ENCODE measurements around the gene PKDREJ.

PKDREJ gene

GRCh38 chr22:46238541-46238940, 24.6 kb downstream of the PKDREJ start:
- DNase-seq = no peak

DNA sequence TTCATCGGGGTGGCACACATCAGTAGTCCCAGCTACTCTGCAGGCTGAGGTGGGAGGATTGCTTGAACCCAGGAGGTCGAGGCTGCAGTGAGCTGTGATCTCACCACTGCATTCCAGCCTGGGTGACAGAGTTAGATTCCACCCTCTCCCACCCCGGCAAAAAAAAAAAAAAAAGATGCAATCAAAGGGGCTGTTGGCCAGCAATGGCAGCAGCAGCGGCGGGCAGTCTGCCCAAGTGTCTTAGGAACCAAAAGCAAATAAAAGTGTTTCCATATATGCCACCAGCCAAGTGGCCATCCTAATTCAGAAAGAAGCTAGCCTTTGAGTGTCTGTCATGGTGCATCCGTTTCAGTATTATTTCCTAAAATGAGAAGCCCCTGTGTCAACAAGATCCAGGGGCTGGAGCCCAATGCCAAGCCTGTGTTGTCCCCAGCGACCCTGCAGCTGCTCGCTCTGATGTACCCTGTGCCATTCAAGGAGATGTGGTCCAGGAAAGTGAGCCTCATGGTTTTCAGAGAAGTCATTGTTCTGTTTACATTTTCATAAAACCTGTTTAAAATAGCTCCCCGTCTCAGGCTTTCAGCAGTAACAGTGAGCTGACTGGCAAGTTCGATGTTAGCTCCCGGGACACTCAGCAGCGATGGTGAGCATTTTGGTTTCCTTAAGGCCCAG, 25.6 kb downstream of the PKDREJ start:
- no peak for DNase-seq

- no peak for DNase-seq
These were observed 28.2 kb downstream of the PKDREJ start for GRCh38 chr22:46234969-46235368.

GRCh38 chr22:46233231-46233630, 29.9 kb downstream of the PKDREJ start:
- no peak for DNase-seq

GRCh38 chr22:46230262-46230901, 32.8 kb downstream of the PKDREJ start:
- DNase-seq = no peak

- no peak for DNase-seq
These were observed 33.4 kb downstream of the PKDREJ start for GRCh38 chr22:46229701-46230100.

DNA sequence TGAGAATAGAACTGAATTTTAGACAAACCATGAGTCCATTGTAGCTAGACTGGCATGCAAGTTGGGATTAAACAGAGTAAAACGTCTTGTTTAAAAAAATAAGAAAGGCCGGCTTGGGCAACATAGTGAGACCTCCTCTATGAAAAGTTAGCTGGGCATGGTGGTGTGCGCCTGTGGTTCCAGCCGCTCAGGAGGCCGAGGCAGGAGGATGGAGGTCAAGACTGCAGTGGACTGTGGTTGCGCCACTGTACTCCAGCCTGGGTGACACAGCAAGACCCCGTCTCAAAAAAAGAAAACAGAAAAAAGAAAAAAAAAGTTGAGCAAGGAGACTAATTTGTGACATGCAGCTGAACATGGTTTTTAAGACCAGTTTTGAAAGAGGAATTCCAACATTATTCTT, 36.6 kb downstream of the PKDREJ start:
- DNase-seq = no peak

DNA sequence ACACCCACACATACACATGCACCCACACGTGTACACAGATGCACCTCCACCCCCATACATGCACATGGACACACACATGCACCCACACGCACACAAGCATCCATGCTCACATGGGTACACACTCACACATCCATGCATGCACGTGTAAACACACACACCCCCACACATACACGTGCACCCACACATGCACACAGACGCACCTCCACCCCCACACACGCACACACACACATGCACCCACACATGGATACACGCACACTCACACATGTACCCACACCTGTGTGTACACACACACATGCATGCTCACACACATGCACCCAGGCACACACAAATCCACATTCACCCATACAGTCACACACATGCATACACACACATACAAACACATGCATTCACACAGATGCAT, 37.5 kb downstream of the PKDREJ start:
- no peak for DNase-seq

DNA sequence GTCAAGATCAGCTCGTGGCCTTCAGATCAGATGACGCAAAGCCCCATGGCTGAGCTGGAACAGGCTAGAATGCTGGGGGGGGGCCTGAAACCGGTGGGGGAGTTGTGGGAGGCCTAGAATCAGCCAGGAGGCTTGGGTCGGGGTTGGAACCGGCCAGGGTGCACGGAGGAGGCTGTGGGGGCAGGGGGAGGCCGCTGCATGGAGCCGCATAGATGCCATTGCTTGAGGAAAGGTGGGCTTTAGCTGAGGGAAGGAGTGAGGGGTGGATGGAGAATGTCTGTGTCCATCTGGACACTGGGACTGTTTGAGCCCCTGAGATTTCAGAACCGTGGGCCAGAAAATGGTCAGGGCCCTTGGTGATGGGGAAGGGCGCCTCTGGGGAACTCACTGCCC, 38.2 kb downstream of the PKDREJ start:
- DNase-seq = no peak

DNA sequence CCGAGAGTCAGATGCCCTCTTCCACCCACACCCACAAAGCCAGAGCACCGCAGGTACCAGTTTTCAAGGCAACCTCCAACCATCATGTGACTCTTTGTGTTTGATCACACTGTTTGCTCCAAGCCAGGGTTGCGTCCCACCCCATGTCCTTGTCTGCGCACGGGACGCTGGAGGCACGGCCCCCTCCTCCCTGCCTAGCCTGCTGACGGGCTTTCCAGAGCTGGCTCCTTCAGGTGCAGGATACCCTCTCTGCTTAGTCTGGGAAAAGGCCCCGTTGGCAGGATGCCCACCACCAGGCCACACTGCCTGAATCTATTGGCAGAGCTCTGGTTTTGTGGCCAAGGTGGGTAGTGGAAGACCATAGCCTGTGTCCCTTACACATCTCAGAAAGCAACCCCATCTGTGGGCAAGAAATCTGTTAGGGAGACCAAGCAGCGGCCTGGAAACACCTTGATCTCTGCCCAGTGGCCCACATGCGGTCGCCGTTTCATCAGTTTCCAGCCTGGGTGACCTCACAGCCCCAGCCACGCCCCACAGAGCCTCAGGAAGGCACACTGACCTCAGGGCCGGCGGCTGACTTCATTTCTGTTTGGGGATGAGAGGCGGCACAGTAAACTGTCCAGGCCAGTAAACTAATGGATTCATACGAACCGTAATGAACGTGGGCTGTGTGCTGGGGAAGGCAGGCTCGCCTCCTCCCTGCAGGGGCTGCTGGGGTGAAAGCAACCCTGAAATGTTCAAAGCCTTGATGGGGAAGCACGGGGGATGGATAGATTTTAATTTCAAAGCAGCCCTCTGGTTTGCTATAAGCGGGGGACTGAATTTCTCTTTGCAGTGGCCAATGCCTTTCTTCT, 38.9 kb downstream of the PKDREJ start:
- DNase-seq = no peak

DNA sequence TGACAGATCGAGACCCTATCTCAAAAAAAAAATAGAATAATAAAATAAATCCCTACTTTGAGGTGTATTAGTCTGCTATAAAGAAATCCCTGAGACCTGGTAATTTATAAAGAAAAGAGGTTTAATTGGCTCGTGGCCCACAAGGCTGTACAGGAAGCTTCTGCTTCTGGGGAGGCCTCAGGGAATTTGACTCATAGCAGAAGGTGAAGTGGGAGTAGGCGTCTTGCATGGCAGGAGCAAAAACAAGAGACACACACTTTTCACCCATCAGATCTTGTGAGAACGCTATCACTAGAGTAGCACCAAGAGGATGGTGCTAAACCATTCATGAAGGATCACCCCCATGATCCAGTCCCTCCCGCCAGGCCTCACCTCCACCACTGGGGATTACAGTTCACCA, 42.2 kb downstream of the PKDREJ start:
- no peak for DNase-seq

DNA sequence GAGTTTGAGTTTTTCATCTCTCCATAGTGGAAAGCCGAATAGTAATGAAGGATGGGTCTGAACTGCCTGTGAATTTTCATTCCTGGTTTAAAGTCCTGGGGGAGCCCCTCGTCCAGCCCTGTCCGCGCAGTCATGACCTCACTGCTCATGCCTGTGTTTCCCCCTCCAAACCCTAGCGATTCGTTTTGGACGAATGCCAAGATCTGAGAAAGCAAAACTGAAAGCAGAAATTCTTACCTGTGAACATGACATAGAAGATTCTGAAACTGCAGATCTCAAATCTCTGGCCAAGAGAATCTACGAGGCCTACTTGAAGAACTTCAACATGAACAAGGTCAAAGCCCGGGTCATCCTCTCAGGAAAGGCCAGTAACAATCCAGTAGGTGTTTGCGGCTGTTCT, 43.5 kb downstream of the PKDREJ start:
- DNase-seq = no peak

- DNase-seq = no peak
These were observed 48.5 kb downstream of the PKDREJ start for GRCh38 chr22:46214616-46215015.

DNA sequence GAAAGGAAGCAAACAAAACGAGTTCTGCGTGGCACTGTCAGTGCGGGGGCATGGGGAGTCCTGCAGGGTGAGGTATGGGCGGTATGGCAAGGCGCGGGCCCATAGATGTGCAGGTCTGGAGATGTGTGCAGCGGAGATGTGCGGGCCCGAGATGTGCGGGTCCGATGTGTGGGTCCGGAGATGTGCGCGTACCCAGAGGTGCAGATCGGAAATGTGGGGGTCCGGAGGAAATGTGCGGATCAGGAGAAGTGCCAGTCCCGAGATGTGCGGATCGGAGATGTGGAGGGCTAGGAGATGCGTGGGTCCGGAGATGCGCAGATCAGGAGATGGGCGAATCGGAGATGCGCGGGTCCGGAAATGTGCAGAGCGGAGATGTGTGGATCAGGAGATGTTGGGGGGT, 49.0 kb downstream of the PKDREJ start:
- DNase-seq = no peak

- no peak for DNase-seq
These were observed 50.1 kb downstream of the PKDREJ start for GRCh38 chr22:46213052-46213451.

DNA sequence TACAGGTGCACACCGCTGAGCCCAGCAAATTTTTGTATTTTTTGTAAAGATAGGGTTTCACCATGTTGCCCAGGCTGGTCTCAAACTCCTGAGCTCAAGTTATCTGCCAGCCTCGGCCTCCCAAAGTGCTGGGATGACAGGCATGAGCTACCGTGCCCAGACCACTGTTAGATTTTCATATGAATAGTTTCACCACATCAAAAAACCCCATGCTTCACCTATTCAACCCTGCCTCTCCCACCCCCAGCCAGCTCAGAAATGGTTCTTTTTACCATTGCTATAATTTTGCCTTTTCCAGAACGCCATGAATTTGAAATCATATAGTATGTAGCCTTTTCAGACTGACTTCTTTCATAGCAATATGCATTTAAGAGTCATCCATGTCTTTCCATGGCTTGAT, 50.9 kb downstream of the PKDREJ start:
- no peak for DNase-seq

GRCh38 chr22:46209262-46209661, 53.9 kb downstream of the PKDREJ start:
- DNase-seq = no peak

All from NCI-H526 (cell line).